Measurements from ENCODE around the gene MAP2. TPM values are rescaled to one million over a fixed set of nuclear protein-coding genes. Genes with fewer than 3 reads are reported as not detected.

Gene MAP2
- total and polyA plus RNA-seq, 2 of the 13 experiments (the other 11 are each of a cell fraction or from before 2014, with no cell fraction given) = 0.08 TPM; not detected in 1

GRCh38 chr2:209753020-209753419, 329.2 kb downstream of the MAP2 start:
- POLR2A ChIA-PET = no interaction called here
- H3K9ac ChIP-seq (ENCODE audit: insufficient read depth, low read depth, low read length) = no peak overlapping the region
- H4K20me1 ChIP-seq (ENCODE audit: insufficient read depth, low read length) = no peaks in the 10 kb centered on the region
- no peak overlapping the region for H3K4me3 ChIP-seq (replicated peaks in 1 of 3; ENCODE audit: insufficient read depth in 1 of 3, low read depth in 2 of 3, low read length in 3 of 3)
- in situ Hi-C loops (cut with HindIII; ENCODE audit: extremely low pct_ligation_motif_present, low pct_unique_long_range_greater_than_20kb) (no loop called here), intact Hi-C loops (cut with micrococcal nuclease; ENCODE audit: unreplicated experiment) (no loop called here)
- CTCF ChIA-PET (ENCODE audit: low intra/inter-chr PET ratio, low total read pairs) = no interaction called here
- H3K9me3 ChIP-seq (ENCODE audit: low read length) = no peaks in the 10 kb centered on the region
- H3K27me3 ChIP-seq (ENCODE audit: control insufficient read depth in 1 of 2, insufficient read depth in 2 of 2, low read length in 2 of 2) = no peaks in the 10 kb centered on the region
- 3% methylated on average over 3 of the region's 3 CpGs for WGBS (ENCODE audit: low lambda C conversion rate)
- no peak overlapping the region for H3K4me2 ChIP-seq (ENCODE audit: low read depth, low read length)
- H2AFZ ChIP-seq (ENCODE audit: low read length) = no peak overlapping the region
- no peaks in the 10 kb centered on the region for H3K4me1 ChIP-seq (ENCODE audit: insufficient read depth, low read length)
- ATAC-seq (no peak), DNase-seq (ENCODE audit: low spot score) (no peak), FAIRE-seq (no peak)
- no peaks in the 10 kb centered on the region for H3K36me3 ChIP-seq (replicated peaks in 1 of 2; ENCODE audit: control insufficient read depth in 1 of 2, insufficient read depth in 2 of 2, low read length in 2 of 2)
- BruUV-seq (replicated peaks) = no TSS peak
- TF ChIP-seq CEBPB (IDR thresholded peaks at IDR 0.05; ENCODE audit: borderline replicate concordance, low read depth, low read length) (peak; percentile 69; the same call in 1 of the 2 replicates), HOXA3 (CRISPR knock-in tag; IDR thresholded peaks at IDR 0.05) (no peak)
- no peaks in the 10 kb centered on the region for H3K79me2 ChIP-seq (ENCODE audit: insufficient read depth, low read length)
- H3K27ac ChIP-seq (ENCODE audit: extremely low read length, insufficient read depth, low read length) = no peak overlapping the region

GRCh38 chr2:209757163-209757562, 333.3 kb downstream of the MAP2 start:
- ATAC-seq (no peak), DNase-seq (ENCODE audit: low spot score) (no peak), FAIRE-seq (no peak)
- intact Hi-C loops (cut with micrococcal nuclease; ENCODE audit: unreplicated experiment) = no loop called here
- H3K4me2 ChIP-seq (ENCODE audit: low read depth, low read length) = no peak overlapping the region
- no peaks in the 10 kb centered on the region for H3K27me3 ChIP-seq (ENCODE audit: control insufficient read depth in 1 of 2, insufficient read depth in 2 of 2, low read length in 2 of 2)
- no TSS peak for BruUV-seq (replicated peaks)
- no peaks in the 10 kb centered on the region for H4K20me1 ChIP-seq (ENCODE audit: insufficient read depth, low read length)
- no peak overlapping the region for H3K27ac ChIP-seq (ENCODE audit: extremely low read length, insufficient read depth, low read length)
- no peaks in the 10 kb centered on the region for H3K9me3 ChIP-seq (ENCODE audit: low read length)
- H2AFZ ChIP-seq (ENCODE audit: low read length) = no peak overlapping the region
- no peaks in the 10 kb centered on the region for H3K4me1 ChIP-seq (ENCODE audit: insufficient read depth, low read length)
- ChIA-PET POLR2A (no interaction called here), CTCF (ENCODE audit: low intra/inter-chr PET ratio, low total read pairs) (no interaction called here)
- H3K79me2 ChIP-seq (ENCODE audit: insufficient read depth, low read length) = no peaks in the 10 kb centered on the region
- TF ChIP-seq SP2 (CRISPR knock-in tag; IDR thresholded peaks at IDR 0.05) (no peak), ZNF569 (CRISPR knock-in tag; IDR thresholded peaks at IDR 0.05; ENCODE audit: borderline replicate concordance) (no peak), NR2F2 (IDR thresholded peaks at IDR 0.05; ENCODE audit: borderline replicate concordance, low read depth) (no peak), TBX3 (IDR thresholded peaks at IDR 0.05; ENCODE audit: borderline replicate concordance) (no peak), ZNF224 (CRISPR knock-in tag; IDR thresholded peaks at IDR 0.05) (no peak), MXD1 (CRISPR knock-in tag; IDR thresholded peaks at IDR 0.05) (no peak), ARNT (IDR thresholded peaks at IDR 0.05) (no peak), TGIF2 (CRISPR knock-in tag; IDR thresholded peaks at IDR 0.05) (no peak), DMTF1 (CRISPR knock-in tag; IDR thresholded peaks at IDR 0.05) (no peak), ZNF775 (CRISPR knock-in tag; IDR thresholded peaks at IDR 0.05; ENCODE audit: borderline replicate concordance) (no peak), ZNF30 (CRISPR knock-in tag; IDR thresholded peaks at IDR 0.05) (no peak), CEBPB (IDR thresholded peaks at IDR 0.05; ENCODE audit: borderline replicate concordance, low read depth, low read length) (no peak), ZNF784 (CRISPR knock-in tag; IDR thresholded peaks at IDR 0.05; ENCODE audit: borderline replicate concordance) (no peak)
- H3K9ac ChIP-seq (ENCODE audit: insufficient read depth, low read depth, low read length) = no peak overlapping the region
- no peaks in the 10 kb centered on the region for H3K36me3 ChIP-seq (replicated peaks in 1 of 2; ENCODE audit: control insufficient read depth in 1 of 2, insufficient read depth in 2 of 2, low read length in 2 of 2)
- H3K4me3 ChIP-seq (replicated peaks in 1 of 3; ENCODE audit: insufficient read depth in 1 of 3, low read depth in 2 of 3, low read length in 3 of 3) = no peak overlapping the region
- in situ Hi-C loops (cut with HindIII; ENCODE audit: extremely low pct_ligation_motif_present, low pct_unique_long_range_greater_than_20kb) = no loop called here

Measured in HepG2 (cell line).